ENCODE measurements around the gene JAKMIP2. TPM values are rescaled to one million over a fixed set of nuclear protein-coding genes. Genes with fewer than 3 reads are reported as not detected.

Gene JAKMIP2
- polyA plus RNA-seq, 1 experiment, result not detected

- ChIA-PET POLR2A (no interaction called here), CTCF (no interaction called here)
- TF ChIP-seq CTCF (IDR thresholded peaks at IDR 0.05; ENCODE audit: insufficient read depth, low read depth, low read length), result no peak
- no peak overlapping the region for H3K4me3 ChIP-seq (ENCODE audit: low read depth, low read length)
- no peak for DNase-seq (ENCODE audit: low read depth)
- no peaks in the 10 kb centered on the region for H3K36me3 ChIP-seq (ENCODE audit: control insufficient read depth, insufficient read depth, low read length)
- no peaks in the 10 kb centered on the region for H3K27me3 ChIP-seq (ENCODE audit: control insufficient read depth, insufficient read depth, low read length)
Measured at GRCh38 chr5:147690595-147690994, 91.9 kb downstream of the JAKMIP2 start.

GRCh38 chr5:147689426-147689825 lies 93.1 kb downstream of the JAKMIP2 start:
- Histone ChIP-seq H3K27me3 (ENCODE audit: control insufficient read depth, insufficient read depth, low read length) (no peaks in the 10 kb centered on the region), H3K36me3 (ENCODE audit: control insufficient read depth, insufficient read depth, low read length) (no peaks in the 10 kb centered on the region), H3K4me3 (ENCODE audit: low read depth, low read length) (no peak overlapping the region)
- no peak for TF ChIP-seq CTCF (IDR thresholded peaks at IDR 0.05; ENCODE audit: insufficient read depth, low read depth, low read length)
- DNase-seq (ENCODE audit: low read depth), result no peak
- POLR2A ChIA-PET, result no interaction called here
- CTCF ChIA-PET, result no interaction called here

- DNase-seq (ENCODE audit: low read depth), result no peak
- ChIA-PET POLR2A (no interaction called here), CTCF (no interaction called here)
- Histone ChIP-seq H3K27me3 (ENCODE audit: control insufficient read depth, insufficient read depth, low read length) (no peaks in the 10 kb centered on the region), H3K36me3 (ENCODE audit: control insufficient read depth, insufficient read depth, low read length) (no peaks in the 10 kb centered on the region), H3K4me3 (ENCODE audit: low read depth, low read length) (no peak overlapping the region)
- TF ChIP-seq CTCF (IDR thresholded peaks at IDR 0.05; ENCODE audit: insufficient read depth, low read depth, low read length), result no peak
Measured at GRCh38 chr5:147688656-147689356, 93.7 kb downstream of the JAKMIP2 start.

- DNase-seq (ENCODE audit: low read depth), result no peak
- ChIA-PET POLR2A (no interaction called here), CTCF (no interaction called here)
Measured at GRCh38 chr5:147687118-147687517, 95.4 kb downstream of the JAKMIP2 start.

GRCh38 chr5:147686421-147686820 lies 96.1 kb downstream of the JAKMIP2 start:
- Histone ChIP-seq H3K36me3 (ENCODE audit: control insufficient read depth, insufficient read depth, low read length) (no peaks in the 10 kb centered on the region), H3K27me3 (ENCODE audit: control insufficient read depth, insufficient read depth, low read length) (no peaks in the 10 kb centered on the region), H3K4me3 (ENCODE audit: low read depth, low read length) (no peak overlapping the region)
- no peak for TF ChIP-seq CTCF (IDR thresholded peaks at IDR 0.05; ENCODE audit: insufficient read depth, low read depth, low read length)
- ChIA-PET POLR2A (no interaction called here), CTCF (no interaction called here)
- DNase-seq (ENCODE audit: low read depth), result no peak

More at GRCh38 chr5:147687118-147687517, 95.4 kb downstream of the JAKMIP2 start:
- TF ChIP-seq CTCF (IDR thresholded peaks at IDR 0.05; ENCODE audit: insufficient read depth, low read depth, low read length), result no peak
- Histone ChIP-seq H3K36me3 (ENCODE audit: control insufficient read depth, insufficient read depth, low read length) (no peaks in the 10 kb centered on the region), H3K4me3 (ENCODE audit: low read depth, low read length) (no peak overlapping the region), H3K27me3 (ENCODE audit: control insufficient read depth, insufficient read depth, low read length) (no peaks in the 10 kb centered on the region)

Measured in BJ (cell line).